Measurements from ENCODE around the gene AK9. TPM values are rescaled to one million over a fixed set of nuclear protein-coding genes. Genes with fewer than 3 reads are reported as not detected.

Gene AK9
- total and polyA plus RNA-seq, 4 donors = 1.1 to 5.3 (median 3.8) TPM

- H3K27me3 ChIP-seq (ENCODE audit: control insufficient read depth in 4 of 4, insufficient read depth in 4 of 4, low read length in 3 of 4) = no peaks in the 10 kb centered on the region
- WGBS = 98% methylated on average over 2 of the region's 2 CpGs
- peaks cover 0 to 15% (median 7%) of the 10 kb centered on the region in 4 donors for H3K4me1 ChIP-seq (ENCODE audit: control insufficient read depth in 4 of 4, insufficient read depth in 4 of 4, low read length in 3 of 4)
- no peak overlapping the region for H3K4me3 ChIP-seq (ENCODE audit: low read depth in 1 of 3, low read length in 3 of 3)
- H3K9ac ChIP-seq (ENCODE audit: low read depth in 1 of 2, low read length in 2 of 2) = no peak overlapping the region
- TF ChIP-seq SP1 (IDR thresholded peaks at IDR 0.05) = no peak
- no peak for TF ChIP-seq HNF4G (IDR thresholded peaks at IDR 0.05)
- no peak for TF ChIP-seq RXRA (IDR thresholded peaks at IDR 0.05)
- TF ChIP-seq ATF3 (IDR thresholded peaks at IDR 0.05) = no peak
- no peak for TF ChIP-seq HNF4A (conservative IDR thresholded peaks at IDR 0.05)
- no peak for TF ChIP-seq NR2F2 (IDR thresholded peaks at IDR 0.05)
- TF ChIP-seq FOXA1 (IDR thresholded peaks at IDR 0.05) = no peak
- no peak for TF ChIP-seq RAD21 (IDR thresholded peaks at IDR 0.05)
- no peak for TF ChIP-seq JUND (IDR thresholded peaks at IDR 0.05)
- no peak for TF ChIP-seq REST (IDR thresholded peaks at IDR 0.05)
- no peak for TF ChIP-seq EGR1 (IDR thresholded peaks at IDR 0.05; ENCODE audit: low read depth in 2 of 2)
- TF ChIP-seq CTCF (IDR thresholded peaks at IDR 0.05; ENCODE audit: low read depth, low read length, missing input control) = no peak
- no peak for TF ChIP-seq TAF1 (conservative IDR thresholded peaks at IDR 0.05)
- no peak for TF ChIP-seq ZBTB33 (IDR thresholded peaks at IDR 0.05)
- no peak for TF ChIP-seq MAX (IDR thresholded peaks at IDR 0.05)
- no peaks in the 10 kb centered on the region for H3K9me3 ChIP-seq (ENCODE audit: control insufficient read depth in 4 of 4, low read length in 3 of 4)
- H3K27ac ChIP-seq (ENCODE audit: low read depth in 1 of 2, low read length in 2 of 2) = no peak overlapping the region
- DNase-seq (ENCODE audit: low spot score) = no peak
- H3K36me3 ChIP-seq (ENCODE audit: control insufficient read depth in 4 of 4, insufficient read depth in 3 of 4, low read depth in 1 of 4, low read length in 3 of 4) = peaks cover 6 to 17% (median 12%) of the 10 kb centered on the region in 4 donors
Observed at GRCh38 chr6:109477184-109477583, 213.8 kb downstream of the AK9 start.

GRCh38 chr6:109475625-109476024 lies 215.4 kb downstream of the AK9 start:
- no peak overlapping the region for H3K27ac ChIP-seq (ENCODE audit: low read depth in 1 of 2, low read length in 2 of 2)
- H3K9ac ChIP-seq (ENCODE audit: low read depth in 1 of 2, low read length in 2 of 2) = no peak overlapping the region
- H3K36me3 ChIP-seq (ENCODE audit: control insufficient read depth in 4 of 4, insufficient read depth in 3 of 4, low read depth in 1 of 4, low read length in 3 of 4) = peaks cover 8 to 27% (median 22%) of the 10 kb centered on the region in 4 donors
- peaks cover 0 to 9% (median 6%) of the 10 kb centered on the region in 4 donors for H3K4me1 ChIP-seq (ENCODE audit: control insufficient read depth in 4 of 4, insufficient read depth in 4 of 4, low read length in 3 of 4)
- H3K27me3 ChIP-seq (ENCODE audit: control insufficient read depth in 4 of 4, insufficient read depth in 4 of 4, low read length in 3 of 4) = no peaks in the 10 kb centered on the region
- H3K9me3 ChIP-seq (ENCODE audit: control insufficient read depth in 4 of 4, low read length in 3 of 4) = no peaks in the 10 kb centered on the region
- 67% methylated on average over 2 of the region's 2 CpGs for WGBS
- no peak for DNase-seq (ENCODE audit: low spot score)
- no peak overlapping the region for H3K4me3 ChIP-seq (ENCODE audit: low read depth in 1 of 3, low read length in 3 of 3)
- TF ChIP-seq HNF4A (conservative IDR thresholded peaks at IDR 0.05) (peak; percentile 15 to 21), REST (IDR thresholded peaks at IDR 0.05) (no peak), FOXA2 (IDR thresholded peaks at IDR 0.05) (no peak), CTCF (IDR thresholded peaks at IDR 0.05; ENCODE audit: low read depth, low read length, missing input control) (no peak), RAD21 (IDR thresholded peaks at IDR 0.05) (peak in 1 of 2 donors; percentile 43), MAX (IDR thresholded peaks at IDR 0.05) (no peak), TAF1 (conservative IDR thresholded peaks at IDR 0.05) (no peak), NR2F2 (IDR thresholded peaks at IDR 0.05) (no peak), RXRA (IDR thresholded peaks at IDR 0.05) (peak; percentile 78 to 90), SP1 (IDR thresholded peaks at IDR 0.05) (peak; percentile 27), JUND (IDR thresholded peaks at IDR 0.05) (no peak), YY1 (IDR thresholded peaks at IDR 0.05) (peak; percentile 48), HNF4G (IDR thresholded peaks at IDR 0.05) (no peak), EGR1 (IDR thresholded peaks at IDR 0.05; ENCODE audit: low read depth in 2 of 2) (no peak)
